Ovary (tissue), 9 donors: ENCODE results near the gene SH3RF3. TPM values are rescaled to one million over a fixed set of nuclear protein-coding genes. Genes with fewer than 3 reads are reported as not detected.

ENCODE experiments used
- DNase-seq, 5 donors: peaks; one replicate each; pipeline ENCODE4 v3.0.0-alpha.2; 2019 to 2020
- H3K27ac ChIP-seq, 2 donors: fragments of 200-600 bp; one replicate each; pipeline versions ENCODE4 v1.5.1 to v1.8.0; 2019 to 2022
- H3K27me3 ChIP-seq: fragments of 200-600 bp; one replicate; pipeline ENCODE4 v1.8.0; 2022
- H3K36me3 ChIP-seq: fragments of 200-600 bp; sonication (generic); one replicate; pipeline ENCODE4 v1.5.1; 2019
- H3K4me1 ChIP-seq: one replicate; pipeline ENCODE4 v1.8.1; 2013; ENCODE audit warnings: mild to moderate bottlenecking, moderate library complexity; ENCODE audit not compliant: insufficient read depth
- H3K4me3 ChIP-seq: fragments of 200-600 bp; sonication (generic); one replicate; pipeline ENCODE4 v1.5.1; 2017
- H3K9me3 ChIP-seq, 2 donors: fragments of 200-600 bp in 1 of 2; sonication (generic) in 1 of 2; one replicate each; pipeline versions ENCODE4 v1.5.1 to v1.8.1; 2013 to 2019; ENCODE audit warnings: mild to moderate bottlenecking in 1 of 2, moderate library complexity in 1 of 2
- CTCF ChIP-seq, 3 donors: fragments of 450-650 bp in 2 of 3; fragments of 200-600 bp in 1 of 3; IDR thresholded peaks; one replicate each; pipeline versions ENCODE4 v1.5.1 to v1.8.0; 2016 to 2022; ENCODE audit warnings: antibody characterized with exemption in 3 of 3, mild to moderate bottlenecking in 1 of 3
- EP300 ChIP-seq: sonication (generic); formaldehyde crosslinking; IDR thresholded peaks from one replicate; pipeline ENCODE4 v1.6.1; 2017; ENCODE audit warnings: antibody characterized with exemption
- POLR2A ChIP-seq: fragments of 450-650 bp; IDR thresholded peaks from one replicate; pipeline ENCODE4 v1.6.1; 2017; ENCODE audit warnings: antibody characterized with exemption, mild to moderate bottlenecking, moderate library complexity
- WGBS, 3 donors: extraction: QIAGEN DNeasy Blood & Tissue Kit in 1 of 3; methylation state at CpG; one replicate each; pipeline versions ENCODE4 v1.1.5 to v1.1.7; 2013 to 2017; 5-methylcytosine and 5-hydroxymethylcytosine counted together
- intact Hi-C, 4 donors: fragments of 100-400 bp; cut with DNase I; formaldehyde crosslinking; loops; one replicate each; pipeline versions ENCODE4 v1.11.0 to v1.15.1; 2022 to 2023
- polyA plus RNA-seq, 2 donors: library from polyadenylated mRNA; stranded (reverse); fragments of 200-250 nt in 1 of 2; fragments of 350-450 nt in 1 of 2; fragmentation: Illumina TruSeq in 1 of 2; extraction: RNeasy Lipid Tissue Mini Kit (QIAGEN cat#74804) in 1 of 2; gene quantifications; one replicate each; pipeline ENCODE4 v1.2.3, GENCODE V29; 2013 to 2014
- total RNA-seq, 7 donors: library from RNA; depleted of rRNA in 2 of 7; stranded (reverse); fragments of >200 nt in 2 of 7; fragmentation: NEBNext Ultra II Directional in 3 of 7; extraction: Animal tissue kit (Norgen Biotek cat#: 25700) in 3 of 7; gene quantifications; one replicate each; pipeline versions ENCODE4 v1.1.0 to v1.2.4, GENCODE V29; 2016 to 2023
- donor health status: DM: no; HTN: no; CAD: no; lungs with moderate emphysema.
- donor health status: DM: no; HTN: no; CAD: no.
- donor health status: Bipolar disorder and iron deficiency.
- donor health status: DM: yes; HTN: yes; CAD: no.
- donor health status: DM: no; HTN: no; CAD: no.
- donor health status: DM: yes; HTN: yes; CAD: no.

Gene SH3RF3
- total and polyA plus RNA-seq, 9 donors = 2.7 to 10.1 (median 4.5) TPM

- WGBS, 3 donors = 97 to 100% (median 97%) methylated on average over 3 of the region's 3 CpGs
- H3K4me1 ChIP-seq = no peaks in the 10 kb centered on the region
Measured at GRCh38 chr2:109204412-109204811, 75.4 kb downstream of the SH3RF3 start.

GRCh38 chr2:109205447-109205846 is 76.4 kb downstream of the SH3RF3 start:
- H3K27ac ChIP-seq = no peak overlapping the region
- no peak for DNase-seq
- WGBS, 3 donors = 90 to 97% (median 97%) methylated on average over 6 of the region's 6 CpGs
- no peak overlapping the region for H3K4me3 ChIP-seq
- H3K4me1 ChIP-seq = no peaks in the 10 kb centered on the region
- H3K36me3 ChIP-seq = no peaks in the 10 kb centered on the region
- no peaks in the 10 kb centered on the region for H3K9me3 ChIP-seq
- intact Hi-C loops = no loop called here
- TF ChIP-seq CTCF (IDR thresholded peaks at IDR 0.05) (no peak), EP300 (no peak), POLR2A (no peak)
- H3K27me3 ChIP-seq = no peaks in the 10 kb centered on the region

More at GRCh38 chr2:109204412-109204811, 75.4 kb downstream of the SH3RF3 start:
- no peak for DNase-seq
- no peak overlapping the region for H3K4me3 ChIP-seq
- TF ChIP-seq CTCF (IDR thresholded peaks at IDR 0.05) = no peak
- TF ChIP-seq POLR2A = no peak
- TF ChIP-seq EP300 = no peak
- H3K27ac ChIP-seq = no peak overlapping the region
- no peaks in the 10 kb centered on the region for H3K9me3 ChIP-seq
- H3K36me3 ChIP-seq = no peaks in the 10 kb centered on the region
- intact Hi-C loops = no loop called here
- no peaks in the 10 kb centered on the region for H3K27me3 ChIP-seq

DNA sequence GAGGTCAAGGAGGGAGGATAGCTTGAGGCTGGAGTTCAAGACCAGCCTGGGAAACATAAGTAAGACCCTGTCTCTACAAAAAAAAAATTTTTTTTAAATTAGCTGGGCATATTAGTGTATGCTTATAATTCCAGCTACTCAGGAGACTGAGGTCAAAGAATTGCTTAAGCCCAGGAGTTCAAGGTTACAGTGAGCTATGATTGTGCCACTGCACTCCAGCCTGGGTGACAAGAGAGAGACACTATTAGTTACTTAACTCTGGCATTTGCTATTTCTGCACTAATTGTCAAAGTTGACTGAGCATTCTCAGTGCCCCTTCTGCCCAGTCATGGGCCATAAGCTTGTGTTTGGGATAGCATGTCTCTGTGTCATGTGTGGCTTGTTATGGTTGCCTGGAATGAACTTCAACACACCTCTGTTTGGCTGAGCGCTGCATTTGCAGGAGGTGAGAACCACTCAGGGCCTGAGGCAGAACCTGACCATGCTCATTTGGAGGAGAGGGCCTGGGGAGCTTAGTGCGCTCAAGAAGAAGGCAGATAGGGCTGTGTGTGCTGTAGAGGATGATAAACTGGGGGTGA is 77.7 kb downstream of the SH3RF3 start:
- H3K9me3 ChIP-seq = no peaks in the 10 kb centered on the region
- H3K27me3 ChIP-seq = no peaks in the 10 kb centered on the region
- no peak for TF ChIP-seq CTCF (IDR thresholded peaks at IDR 0.05)
- no peak overlapping the region for H3K4me3 ChIP-seq
- no peaks in the 10 kb centered on the region for H3K4me1 ChIP-seq
- intact Hi-C loops = no loop called here
- WGBS, 3 donors = 97 to 99% (median 98%) methylated on average over 2 of the region's 2 CpGs
- no peaks in the 10 kb centered on the region for H3K36me3 ChIP-seq
- DNase-seq = no peak
- H3K27ac ChIP-seq = no peak overlapping the region

- 65 to 80% (median 72%) methylated on average over 1 of the region's 1 CpG for WGBS, 3 donors
- DNase-seq = no peak
- Histone ChIP-seq H3K27ac (no peak overlapping the region), H3K4me3 (no peak overlapping the region), H3K36me3 (no peaks in the 10 kb centered on the region), H3K27me3 (no peaks in the 10 kb centered on the region), H3K4me1 (no peaks in the 10 kb centered on the region), H3K9me3 (no peaks in the 10 kb centered on the region)
- intact Hi-C loops = no loop called here
- TF ChIP-seq EP300 = no peak
- TF ChIP-seq POLR2A = no peak
- no peak for TF ChIP-seq CTCF (IDR thresholded peaks at IDR 0.05)
Measured at GRCh38 chr2:109207176-109207575, 78.2 kb downstream of the SH3RF3 start.
